OCI-LY1 (cell line): ENCODE results near the gene HCST.

ENCODE experiments used
- H2AFZ ChIP-seq: fragments of 200-600 bp; sonication (generic), shearing (Covaris generic); 2 replicates; pipeline ENCODE4 v1.6.0; 2014; ENCODE audit warnings: antibody characterized with exemption, mild to moderate bottlenecking, low read length
- H3F3A ChIP-seq: fragments of 200-600 bp; sonication (generic), shearing (Covaris generic); 2 replicates; pipeline ENCODE4 v1.6.0; 2014; ENCODE audit warnings: mild to moderate bottlenecking, antibody characterized with exemption, low read length, moderate library complexity; ENCODE audit not compliant: insufficient read depth
- H3K27ac ChIP-seq: fragments of 200-600 bp; sonication (generic); 2 replicates; pipeline ENCODE4 v1.5.1; 2014; ENCODE audit warnings: low read length, mixed run types, mild to moderate bottlenecking, low read depth; ENCODE audit not compliant: poor library complexity, severe bottlenecking
- H3K27me3 ChIP-seq: fragments of 200-600 bp; sonication (generic); 2 replicates; pipeline ENCODE4 v1.6.0; 2014; ENCODE audit warnings: antibody characterized with exemption, mild to moderate bottlenecking, low read length, moderate library complexity; ENCODE audit not compliant: insufficient read depth
- H3K36me3 ChIP-seq: fragments of 200-600 bp; sonication (generic); 2 replicates; pipeline ENCODE4 v1.6.1; 2014; ENCODE audit warnings: mild to moderate bottlenecking, antibody characterized with exemption, low read length, moderate library complexity, mixed read lengths; ENCODE audit not compliant: insufficient read depth
- H3K4me1 ChIP-seq: fragments of 200-600 bp; sonication (generic); 2 replicates; pipeline ENCODE4 v1.5.1; 2014; ENCODE audit warnings: mild to moderate bottlenecking, low read length, moderate library complexity; ENCODE audit not compliant: insufficient read depth, severe bottlenecking
- H3K4me2 ChIP-seq: fragments of 200-600 bp; sonication (generic), shearing (Covaris generic); 2 replicates; pipeline ENCODE4 v1.6.1; 2014; ENCODE audit warnings: low read length
- H3K4me3 ChIP-seq: fragments of 200-600 bp; sonication (generic); 2 replicates; pipeline ENCODE4 v1.5.1; 2014; ENCODE audit warnings: low read length, low read depth, mild to moderate bottlenecking, mixed read lengths; ENCODE audit not compliant: poor library complexity, severe bottlenecking
- H3K79me2 ChIP-seq: fragments of 200-600 bp; shearing (Covaris generic); 2 replicates; pipeline ENCODE4 v1.6.1; 2016; ENCODE audit warnings: mixed run types, low read length, mixed read lengths; ENCODE audit not compliant: insufficient read depth
- H3K9ac ChIP-seq: fragments of 200-600 bp; sonication (generic), shearing (Covaris generic); 2 replicates; pipeline ENCODE4 v1.6.1; 2014; ENCODE audit warnings: mild to moderate bottlenecking, low read length, mixed read lengths
- H3K9me2 ChIP-seq: fragments of 200-600 bp; sonication (generic), shearing (Covaris generic); 2 replicates; pipeline ENCODE4 v1.6.1; 2014; ENCODE audit warnings: low read depth, mild to moderate bottlenecking, low read length, mixed read lengths
- H3K9me3 ChIP-seq: fragments of 200-600 bp; shearing (Covaris generic); 2 replicates; pipeline ENCODE4 v1.6.1; 2014; ENCODE audit warnings: low read length, mixed read lengths
- H4K20me1 ChIP-seq: fragments of 200-600 bp; sonication (generic), shearing (Covaris generic); 2 replicates; pipeline ENCODE4 v1.6.0; 2016; ENCODE audit warnings: mild to moderate bottlenecking, low read length; ENCODE audit not compliant: insufficient read depth
- EZH2 ChIP-seq: fragments of 200-600 bp; sonication (generic), shearing (Covaris generic); IDR thresholded peaks from 2 replicates; pipeline ENCODE4 v1.8.0; 2017; ENCODE audit warnings: borderline replicate concordance, mixed run types, mild to moderate bottlenecking, antibody characterized with exemption, low read length, moderate library complexity, mixed read lengths
- TF ChIP-seq, protein P1 (sequence below): fragments of 200-600 bp; sonication (generic), shearing (Covaris generic); IDR thresholded peaks from 2 replicates; pipeline ENCODE4 v1.5.1; 2017; ENCODE audit warnings: mild to moderate bottlenecking, antibody characterized with exemption, low read length, moderate library complexity, mixed read lengths

HCST gene

DNA sequence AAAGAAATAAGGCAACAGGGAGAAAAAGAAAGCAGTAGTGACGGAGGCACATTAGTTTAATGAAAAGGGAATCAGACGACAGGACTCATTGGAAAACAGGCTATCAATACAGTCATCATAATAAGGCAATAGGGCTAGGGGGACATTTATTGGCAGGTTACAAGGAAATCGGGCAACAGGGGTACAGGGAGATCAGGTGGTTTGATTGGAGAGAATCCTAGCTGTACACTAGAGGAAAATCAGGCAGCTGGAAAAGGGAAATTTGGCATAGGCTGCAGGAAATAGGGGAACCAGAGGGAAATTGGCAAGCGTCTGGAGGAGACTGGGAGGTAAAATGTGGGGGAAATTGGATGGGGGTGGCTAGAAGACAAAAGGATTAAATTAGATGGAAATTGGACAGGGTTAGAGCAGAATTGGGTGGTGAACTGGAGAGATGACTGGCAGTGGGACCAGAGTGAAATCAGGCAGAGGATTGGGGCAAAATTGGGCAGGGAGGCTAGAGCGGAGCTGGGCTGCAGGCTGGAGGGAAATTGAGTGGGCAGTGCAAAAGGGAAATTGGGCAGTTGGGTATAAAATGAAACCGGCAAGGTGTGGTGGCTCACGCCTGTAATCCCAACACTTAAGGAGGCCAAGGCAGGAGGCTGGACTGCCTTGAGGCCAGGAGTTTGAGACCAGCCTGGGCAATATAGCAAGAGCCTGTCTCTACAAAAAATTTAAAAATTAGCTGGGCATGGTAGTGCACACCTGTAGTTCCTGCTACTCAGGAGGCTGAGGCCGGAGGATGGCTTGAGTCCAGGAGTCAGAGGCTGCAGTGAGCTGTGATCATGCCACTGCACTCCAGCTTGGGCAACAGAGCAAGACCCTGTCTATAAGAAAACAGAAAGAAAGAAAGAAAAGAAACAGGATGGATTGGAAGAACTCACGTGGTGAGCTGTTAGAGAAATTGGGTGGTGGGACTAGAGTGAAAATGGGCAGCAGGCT is 41.3 kb downstream of the HCST start:
- Histone ChIP-seq H4K20me1 (no peaks in the 10 kb centered on the region), H3K9ac (no peak overlapping the region), H3K27ac (no peak overlapping the region), H3K4me1 (no peaks in the 10 kb centered on the region), H3K36me3 (no peaks in the 10 kb centered on the region), H3K27me3 (no peaks in the 10 kb centered on the region), H3K9me2 (no peaks in the 10 kb centered on the region), H3K4me3 (no peak overlapping the region), H3K9me3 (no peaks in the 10 kb centered on the region), H2AFZ (no peak overlapping the region), H3K4me2 (no peak overlapping the region), H3K79me2 (no peaks in the 10 kb centered on the region), H3F3A (no peaks in the 10 kb centered on the region)
- TF ChIP-seq EZH2, result no peak
- TF ChIP-seq, protein P1, sequence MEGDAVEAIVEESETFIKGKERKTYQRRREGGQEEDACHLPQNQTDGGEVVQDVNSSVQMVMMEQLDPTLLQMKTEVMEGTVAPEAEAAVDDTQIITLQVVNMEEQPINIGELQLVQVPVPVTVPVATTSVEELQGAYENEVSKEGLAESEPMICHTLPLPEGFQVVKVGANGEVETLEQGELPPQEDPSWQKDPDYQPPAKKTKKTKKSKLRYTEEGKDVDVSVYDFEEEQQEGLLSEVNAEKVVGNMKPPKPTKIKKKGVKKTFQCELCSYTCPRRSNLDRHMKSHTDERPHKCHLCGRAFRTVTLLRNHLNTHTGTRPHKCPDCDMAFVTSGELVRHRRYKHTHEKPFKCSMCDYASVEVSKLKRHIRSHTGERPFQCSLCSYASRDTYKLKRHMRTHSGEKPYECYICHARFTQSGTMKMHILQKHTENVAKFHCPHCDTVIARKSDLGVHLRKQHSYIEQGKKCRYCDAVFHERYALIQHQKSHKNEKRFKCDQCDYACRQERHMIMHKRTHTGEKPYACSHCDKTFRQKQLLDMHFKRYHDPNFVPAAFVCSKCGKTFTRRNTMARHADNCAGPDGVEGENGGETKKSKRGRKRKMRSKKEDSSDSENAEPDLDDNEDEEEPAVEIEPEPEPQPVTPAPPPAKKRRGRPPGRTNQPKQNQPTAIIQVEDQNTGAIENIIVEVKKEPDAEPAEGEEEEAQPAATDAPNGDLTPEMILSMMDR, result no peak

DNA sequence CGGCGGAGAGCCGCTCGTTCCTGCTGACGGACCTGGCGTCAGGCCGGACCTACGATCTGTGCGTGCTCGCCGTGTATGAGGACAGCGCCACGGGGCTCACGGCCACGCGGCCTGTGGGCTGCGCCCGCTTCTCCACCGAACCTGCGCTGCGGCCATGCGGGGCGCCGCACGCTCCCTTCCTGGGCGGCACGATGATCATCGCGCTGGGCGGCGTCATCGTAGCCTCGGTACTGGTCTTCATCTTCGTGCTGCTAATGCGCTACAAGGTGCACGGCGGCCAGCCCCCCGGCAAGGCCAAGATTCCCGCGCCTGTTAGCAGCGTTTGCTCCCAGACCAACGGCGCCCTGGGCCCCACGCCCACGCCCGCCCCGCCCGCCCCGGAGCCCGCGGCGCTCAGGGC is 42.2 kb downstream of the HCST start:
- Histone ChIP-seq H3K4me3 (no peak overlapping the region), H3K4me1 (no peaks in the 10 kb centered on the region), H3K27me3 (no peaks in the 10 kb centered on the region), H3K4me2 (no peak overlapping the region), H3K9me2 (no peaks in the 10 kb centered on the region), H3K36me3 (no peaks in the 10 kb centered on the region), H3K9ac (no peak overlapping the region), H2AFZ (no peak overlapping the region), H4K20me1 (no peaks in the 10 kb centered on the region), H3K9me3 (no peaks in the 10 kb centered on the region), H3F3A (no peaks in the 10 kb centered on the region), H3K27ac (no peak overlapping the region), H3K79me2 (no peaks in the 10 kb centered on the region)
- TF ChIP-seq, protein P1, result no peak
- no peak for TF ChIP-seq EZH2

DNA sequence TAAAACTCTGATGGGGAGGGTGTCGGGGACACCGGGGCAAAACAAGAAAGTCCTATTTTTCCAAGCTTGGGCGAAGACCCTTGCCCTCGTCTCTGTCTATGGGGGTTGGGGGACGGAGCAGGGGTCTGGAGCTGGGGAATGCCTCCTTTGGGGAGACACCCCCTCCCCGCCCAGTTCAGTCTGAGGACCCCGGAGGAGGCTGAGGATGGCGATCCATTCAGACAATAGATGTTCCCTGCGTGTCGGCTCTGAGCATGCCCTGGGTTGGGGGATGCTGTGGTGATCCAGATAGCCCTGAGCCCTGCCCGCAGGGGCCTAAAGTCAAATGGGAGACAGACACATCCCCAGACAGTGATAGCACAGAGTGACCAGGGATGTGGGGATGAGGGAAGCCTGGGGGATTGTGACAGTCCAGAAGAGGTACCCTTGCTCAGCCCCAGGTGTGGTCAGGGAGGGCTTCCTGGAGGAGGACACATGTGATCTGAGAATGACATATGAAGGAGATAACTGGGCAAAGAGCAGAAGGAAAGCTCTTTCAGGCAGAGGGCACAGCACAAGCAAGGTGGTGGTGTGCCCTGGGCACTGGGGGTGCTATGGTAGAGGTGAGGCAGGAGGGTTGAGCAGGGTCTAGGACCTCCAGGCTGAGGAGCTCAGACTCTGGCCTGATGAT is 42.9 kb downstream of the HCST start:
- no peaks in the 10 kb centered on the region for H3K9me2 ChIP-seq
- no peak overlapping the region for H3K9ac ChIP-seq
- H3K79me2 ChIP-seq, result no peaks in the 10 kb centered on the region
- H3K27me3 ChIP-seq, result no peaks in the 10 kb centered on the region
- H3K27ac ChIP-seq, result no peak overlapping the region
- no peaks in the 10 kb centered on the region for H3K36me3 ChIP-seq
- no peaks in the 10 kb centered on the region for H3F3A ChIP-seq
- H2AFZ ChIP-seq, result no peak overlapping the region
- no peaks in the 10 kb centered on the region for H4K20me1 ChIP-seq
- H3K4me1 ChIP-seq, result no peaks in the 10 kb centered on the region
- no peak for TF ChIP-seq EZH2
- TF ChIP-seq, protein P1, result no peak
- H3K9me3 ChIP-seq, result no peaks in the 10 kb centered on the region
- no peak overlapping the region for H3K4me3 ChIP-seq
- H3K4me2 ChIP-seq, result no peak overlapping the region
